Glutamatergic neuron (in vitro differentiated cells): ENCODE results near the gene PSMA3. TPM values are rescaled to one million over a fixed set of nuclear protein-coding genes. Genes with fewer than 3 reads are reported as not detected.
A peak's percentile ranks its signal among the peaks of the same experiment; 100 is the strongest.

ENCODE experiments used
- DNase-seq: peaks from one replicate; pipeline ENCODE4 v3.0.0; 2022
- H3K27ac Mint-ChIP-seq: one replicate; pipeline ENCODE4 v1.8.0; 2020; ENCODE audit warnings: mild to moderate bottlenecking, mixed read lengths, inconsistent platforms; ENCODE audit not compliant: unreplicated experiment
- H3K27me3 Mint-ChIP-seq: one replicate; pipeline ENCODE4 v1.8.0; 2020; ENCODE audit warnings: mild to moderate bottlenecking, moderate library complexity, mixed read lengths, inconsistent platforms; ENCODE audit not compliant: unreplicated experiment
- H3K36me3 Mint-ChIP-seq: one replicate; pipeline ENCODE4 v1.8.0; 2020; ENCODE audit warnings: mild to moderate bottlenecking, mixed read lengths, inconsistent platforms; ENCODE audit not compliant: unreplicated experiment
- H3K4me1 Mint-ChIP-seq: one replicate; pipeline ENCODE4 v1.8.0; 2020; ENCODE audit warnings: mild to moderate bottlenecking, low read depth, mixed read lengths, inconsistent platforms; ENCODE audit not compliant: unreplicated experiment
- H3K4me3 Mint-ChIP-seq: one replicate; pipeline ENCODE4 v1.8.0; 2020; ENCODE audit warnings: mild to moderate bottlenecking, mixed read lengths, inconsistent platforms; ENCODE audit not compliant: unreplicated experiment
- H3K9me3 Mint-ChIP-seq: one replicate; pipeline ENCODE4 v1.8.0; 2020; ENCODE audit warnings: mild to moderate bottlenecking, moderate library complexity, mixed read lengths, inconsistent platforms; ENCODE audit not compliant: unreplicated experiment
- CTCF ChIP-seq: fragments of 200-600 bp; sonication (generic); IDR thresholded peaks from one replicate; pipeline ENCODE4 v1.5.0; 2021; ENCODE audit not compliant: partially characterized antibody, unreplicated experiment
- total RNA-seq: library from RNA; stranded (reverse); fragmentation: NEBNext Ultra II Directional; extraction: Animal tissue kit (Norgen Biotek cat#: 25700); gene quantifications from one replicate; pipeline ENCODE4 v1.2.1, GENCODE V29; 2021; ENCODE audit not compliant: unreplicated experiment

Gene PSMA3
- total RNA-seq, 1 donor from 2014 or later: 116 TPM

GRCh38 chr14:58227096-58227819 is 17.4 kb upstream of the PSMA3 start:
- Mint-ChIP-seq H3K36me3 (no peaks in the 10 kb centered on the region), H3K27ac (no peak overlapping the region), H3K4me1 (no peaks in the 10 kb centered on the region), H3K27me3 (peaks cover 2% of the 10 kb centered on the region), H3K4me3 (no peak overlapping the region), H3K9me3 (peaks cover 1% of the 10 kb centered on the region)
- DNase-seq: no peak
- TF ChIP-seq CTCF: no peak

GRCh38 chr14:58238252-58239243 is 6.1 kb upstream of the PSMA3 start:
- H3K27me3 Mint-ChIP-seq: peaks cover 5% of the 10 kb centered on the region
- H3K4me1 Mint-ChIP-seq: peaks cover 2% of the 10 kb centered on the region
- DNase-seq: no peak
- peaks cover 4% of the 10 kb centered on the region for H3K9me3 Mint-ChIP-seq
- H3K36me3 Mint-ChIP-seq: peaks cover 4% of the 10 kb centered on the region
- no peak overlapping the region for H3K4me3 Mint-ChIP-seq
- no peak for TF ChIP-seq CTCF
- H3K27ac Mint-ChIP-seq: no peak overlapping the region

DNA sequence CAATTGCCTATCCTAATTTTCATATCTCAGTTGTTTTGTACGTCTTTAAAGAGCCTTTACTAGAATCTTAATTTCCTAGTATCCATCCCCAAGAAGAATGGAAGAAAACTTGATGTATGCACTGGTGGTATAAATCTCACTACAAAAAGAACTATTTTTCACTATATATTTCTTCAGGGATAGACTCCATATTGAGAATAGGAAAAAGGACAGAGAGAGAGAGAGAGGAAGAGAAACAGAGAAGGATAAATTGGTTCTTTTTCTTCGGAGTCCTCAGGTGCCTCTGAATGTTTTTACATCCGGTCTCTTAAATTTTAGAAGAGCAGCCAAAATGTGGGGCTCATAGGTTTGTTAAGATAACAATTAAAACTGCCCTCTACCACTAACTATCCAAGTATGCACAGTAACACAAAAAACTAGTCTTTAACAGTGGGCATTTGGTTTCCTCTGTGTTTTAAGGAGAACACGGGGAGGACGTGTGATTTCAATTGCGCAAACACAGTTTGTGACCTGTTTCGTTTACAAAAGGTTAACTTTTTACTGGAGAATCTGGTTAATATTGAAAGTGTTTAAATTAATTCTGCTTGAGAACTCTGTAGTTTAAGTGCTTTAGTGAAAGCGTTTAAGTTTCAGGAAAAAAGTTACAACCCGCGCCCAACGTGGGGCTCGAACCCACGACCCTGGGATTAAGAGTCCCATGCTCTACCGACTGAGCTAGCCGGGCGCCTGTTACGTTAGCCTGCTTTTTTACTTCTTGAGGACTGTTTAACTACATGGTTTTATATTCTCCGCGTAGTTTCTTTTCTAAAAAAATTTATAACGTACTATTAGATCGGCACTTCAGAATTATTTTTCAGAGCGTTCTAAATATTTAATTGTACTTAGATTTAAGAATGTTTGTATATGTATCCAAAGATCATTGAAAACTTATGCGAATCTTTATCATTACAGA is 5.1 kb upstream of the PSMA3 start:
- peaks cover 5% of the 10 kb centered on the region for H3K4me1 Mint-ChIP-seq
- DNase-seq: peak; percentile 69
- peaks cover 4% of the 10 kb centered on the region for H3K9me3 Mint-ChIP-seq
- H3K27me3 Mint-ChIP-seq: peaks cover 5% of the 10 kb centered on the region
- no peak for TF ChIP-seq CTCF
- H3K27ac Mint-ChIP-seq: peak overlapping the region; percentile 62
- H3K4me3 Mint-ChIP-seq: no peak overlapping the region
- peaks cover 4% of the 10 kb centered on the region for H3K36me3 Mint-ChIP-seq

- Mint-ChIP-seq H3K9me3 (peaks cover 8% of the 10 kb centered on the region), H3K27me3 (peaks cover 5% of the 10 kb centered on the region), H3K27ac (peak overlapping the region; percentile 7), H3K4me3 (peak overlapping the region; percentile 98), H3K36me3 (peaks cover 4% of the 10 kb centered on the region), H3K4me1 (peaks cover 7% of the 10 kb centered on the region)
- no peak for TF ChIP-seq CTCF
- DNase-seq: no peak
Observed at GRCh38 chr14:58243790-58244555, 670 bp upstream of the PSMA3 start.
